B cell (primary cell): ENCODE measurements around the gene ZBED5. TPM values are rescaled to one million over a fixed set of nuclear protein-coding genes. Genes with fewer than 3 reads are reported as not detected.

Source experiments
- ATAC-seq: fragments of 200-7000 bp; cut with Tn5 transposase; one replicate; pipeline ENCODE4 v1.10.0; 2021; ENCODE audit warnings: low read depth, mild to moderate bottlenecking, moderate number of reproducible peaks, moderate library complexity
- CTCF ChIA-PET: fragments of 350-600 bp; sonication (Branson Sonifier 250); formaldehyde crosslinking; loops from one replicate; lab custom pipeline; 2021; ENCODE audit warnings: antibody characterized with exemption, inconsistent platforms; lab: Charles Lee
- POLR2A ChIA-PET: fragments of 350-600 bp; sonication (Branson Sonifier 250); formaldehyde crosslinking; loops from one replicate; lab custom pipeline; 2021; ENCODE audit warnings: antibody characterized with exemption; lab: Charles Lee
- DNase-seq: peaks from one replicate; pipeline ENCODE4 v3.0.0; 2013
- H2AFZ ChIP-seq: 2 replicates; pipeline ENCODE4 v1.6.1; 2012; ENCODE audit warnings: mild to moderate bottlenecking, low read depth, low read length; ENCODE audit not compliant: insufficient read depth, poor library complexity, severe bottlenecking
- H3K27ac ChIP-seq, 2 donors: 1 replicate in 1 of 2; 2 replicates in 1 of 2; pipeline ENCODE4 v1.5.1; 2012 to 2013; ENCODE audit warnings: low read length in 2 of 2, mild to moderate bottlenecking in 2 of 2, moderate library complexity in 1 of 2
- H3K27me3 ChIP-seq, 4 experiments: fragments of 200-600 bp in 1 of 4; sonication (generic) in 1 of 4; replicated peaks in 1 of 4; 1 replicate in 2 of 4; 2 replicates in 2 of 4; pipeline versions ENCODE4 v1.6.1 to v1.7.0; 2013 to 2016; ENCODE audit warnings: low read length in 3 of 4, mild to moderate bottlenecking in 2 of 4, mixed read lengths in 1 of 4, moderate library complexity in 1 of 4; ENCODE audit not compliant: insufficient read depth in 4 of 4, control insufficient read depth in 3 of 4; ENCODE audit errors: control extremely low read depth in 1 of 4
- H3K36me3 ChIP-seq, 2 experiments: replicated peaks in 1 of 2; 1 replicate in 1 of 2; 2 replicates in 1 of 2; pipeline versions ENCODE4 v1.6.1 to v1.7.1; 2013; ENCODE audit warnings: low read length in 1 of 2; ENCODE audit not compliant: insufficient read depth in 2 of 2, control insufficient read depth in 1 of 2; ENCODE audit errors: control extremely low read depth in 1 of 2, extremely low read depth in 1 of 2
- H3K4me1 ChIP-seq, 2 donors: fragments of 200-600 bp in 1 of 2; sonication (generic) in 1 of 2; 1 replicate in 1 of 2; 2 replicates in 1 of 2; pipeline versions ENCODE4 v1.5.1 to v1.6.1; 2013 to 2017; ENCODE audit warnings: low read length in 2 of 2; ENCODE audit not compliant: control insufficient read depth in 2 of 2, insufficient read depth in 2 of 2
- H3K4me2 ChIP-seq: replicated peaks from 2 replicates; pipeline ENCODE3; 2012; ENCODE audit warnings: mild to moderate bottlenecking, low read depth, low read length; ENCODE audit not compliant: poor library complexity, severe bottlenecking
- H3K4me3 ChIP-seq, 5 experiments: fragments of 200-600 bp in 1 of 5; sonication (generic) in 1 of 5; 1 replicate in 3 of 5; 2 replicates in 2 of 5; pipeline versions ENCODE4 v1.5.1 to v1.7.0; 2011 to 2016; ENCODE audit warnings: low read length in 4 of 5, mild to moderate bottlenecking in 4 of 5, low read depth in 2 of 5, control low read depth in 1 of 5, moderate library complexity in 1 of 5; ENCODE audit not compliant: insufficient read depth in 1 of 5; ENCODE audit errors: control extremely low read depth in 1 of 5, extremely low read depth in 1 of 5
- H3K79me2 ChIP-seq: fragments of 200-600 bp; sonication (generic); one replicate; pipeline ENCODE4 v1.6.0; 2016; ENCODE audit warnings: low read length; ENCODE audit not compliant: control insufficient read depth, insufficient read depth
- H3K9ac ChIP-seq: fragments of 200-600 bp; sonication (generic); 2 replicates; pipeline ENCODE4 v1.6.1; 2017; ENCODE audit warnings: mild to moderate bottlenecking, low read length, moderate library complexity
- H3K9me3 ChIP-seq, 3 donors: one replicate each; pipeline versions ENCODE4 v1.6.1 to v1.7.1; 2013; ENCODE audit warnings: low read length in 2 of 3; ENCODE audit not compliant: control insufficient read depth in 2 of 3, insufficient read depth in 1 of 3; ENCODE audit errors: control extremely low read depth in 1 of 3
- H4K20me1 ChIP-seq: 2 replicates; pipeline ENCODE4 v1.6.0; 2012; ENCODE audit warnings: mild to moderate bottlenecking, low read length; ENCODE audit not compliant: insufficient read depth, control insufficient read depth, poor library complexity, severe bottlenecking
- H3K27ac Mint-ChIP-seq: one replicate; pipeline ENCODE4 v1.8.0; 2021; ENCODE audit warnings: mixed read lengths
- H3K27me3 Mint-ChIP-seq: one replicate; pipeline ENCODE4 v1.8.0; 2021; ENCODE audit warnings: mixed read lengths
- H3K4me1 Mint-ChIP-seq: one replicate; pipeline ENCODE4 v1.8.0; 2021; ENCODE audit warnings: mixed read lengths
- H3K4me3 Mint-ChIP-seq: one replicate; pipeline ENCODE4 v1.8.0; 2021; ENCODE audit warnings: mixed read lengths
- H3K9me3 Mint-ChIP-seq: one replicate; pipeline ENCODE4 v1.8.0; 2022; ENCODE audit warnings: mixed read lengths; ENCODE audit not compliant: insufficient read depth
- EZH2 ChIP-seq: IDR thresholded peaks from 2 replicates; pipeline ENCODE4 v1.6.1; 2012; ENCODE audit warnings: borderline replicate concordance, low read depth, mild to moderate bottlenecking, moderate library complexity, low read length; ENCODE audit not compliant: insufficient read depth, poor library complexity, severe bottlenecking
- WGBS: methylation state at CpG from one replicate; pipeline ENCODE4 v1.1.5; 2013; ENCODE audit warnings: missing lambda C conversion rate; ENCODE audit not compliant: insufficient coverage; 5-methylcytosine and 5-hydroxymethylcytosine counted together
- intact Hi-C: fragments of 100-400 bp; cut with micrococcal nuclease; formaldehyde crosslinking; loops from one replicate; pipeline ENCODE4 v1.10.0; 2022
- polyA plus RNA-seq: library from polyadenylated mRNA; depleted of rRNA; stranded (reverse); fragments of >200 nt; gene quantifications from 2 replicates; pipeline ENCODE4 v1.2.3, GENCODE V29; 2012
- total RNA-seq, 2 donors: library from RNA; stranded (reverse); fragments of 120-200 nt in 1 of 2; gene quantifications; 1 replicate in 1 of 2; 2 replicates in 1 of 2; pipeline versions ENCODE4 v1.2.3 to v1.2.4, GENCODE V29; 2013 to 2022
- TF ChIP-seq, protein P1 (sequence below): fragments of 200-600 bp; IDR thresholded peaks from one replicate; pipeline ENCODE4 v1.8.0; 2022; ENCODE audit warnings: antibody characterized with exemption, mild to moderate bottlenecking

The ZBED5 gene
- total and polyA plus RNA-seq, 2 donors (not counting 1 experiment from before 2014, with no cell fraction given), result 66.6 to 178 TPM

GRCh38 chr11:10805741-10806140 lies 52.1 kb downstream of the ZBED5 start:
- TF ChIP-seq, protein P1, sequence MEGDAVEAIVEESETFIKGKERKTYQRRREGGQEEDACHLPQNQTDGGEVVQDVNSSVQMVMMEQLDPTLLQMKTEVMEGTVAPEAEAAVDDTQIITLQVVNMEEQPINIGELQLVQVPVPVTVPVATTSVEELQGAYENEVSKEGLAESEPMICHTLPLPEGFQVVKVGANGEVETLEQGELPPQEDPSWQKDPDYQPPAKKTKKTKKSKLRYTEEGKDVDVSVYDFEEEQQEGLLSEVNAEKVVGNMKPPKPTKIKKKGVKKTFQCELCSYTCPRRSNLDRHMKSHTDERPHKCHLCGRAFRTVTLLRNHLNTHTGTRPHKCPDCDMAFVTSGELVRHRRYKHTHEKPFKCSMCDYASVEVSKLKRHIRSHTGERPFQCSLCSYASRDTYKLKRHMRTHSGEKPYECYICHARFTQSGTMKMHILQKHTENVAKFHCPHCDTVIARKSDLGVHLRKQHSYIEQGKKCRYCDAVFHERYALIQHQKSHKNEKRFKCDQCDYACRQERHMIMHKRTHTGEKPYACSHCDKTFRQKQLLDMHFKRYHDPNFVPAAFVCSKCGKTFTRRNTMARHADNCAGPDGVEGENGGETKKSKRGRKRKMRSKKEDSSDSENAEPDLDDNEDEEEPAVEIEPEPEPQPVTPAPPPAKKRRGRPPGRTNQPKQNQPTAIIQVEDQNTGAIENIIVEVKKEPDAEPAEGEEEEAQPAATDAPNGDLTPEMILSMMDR, result no peak
- no peak for TF ChIP-seq EZH2
- H3K36me3 ChIP-seq, result peaks cover 15 to 64% of the 10 kb centered on the region in 2 experiments
- Mint-ChIP-seq H3K27me3 (no peaks in the 10 kb centered on the region), H3K4me1 (peaks cover 45% of the 10 kb centered on the region), H3K4me3 (peak overlapping the region; percentile 45), H3K9me3 (no peaks in the 10 kb centered on the region), H3K27ac (peak overlapping the region; percentile 82)
- 98% methylated on average over 8 of the region's 8 CpGs for WGBS
- ChIA-PET POLR2A (interaction anchor here (1.2 kb wide), 1 partner anchor 13 kb away, joined by 3 read pairs; no protein-coding TSS in a partner anchor), CTCF (interaction anchor here (2.3 kb wide), 1 partner anchor 13 kb away, joined by 11 read pairs; no protein-coding TSS in a partner anchor)
- H3K79me2 ChIP-seq, result peaks cover 55% of the 10 kb centered on the region
- no peak overlapping the region for H2AFZ ChIP-seq
- DNase-seq, result no peak
- peaks cover 33% of the 10 kb centered on the region for H4K20me1 ChIP-seq
- H3K9ac ChIP-seq, result peak overlapping the region; percentile 2
- peak overlapping the region; percentile 94 for H3K4me2 ChIP-seq
- no peak overlapping the region for H3K27ac ChIP-seq
- H3K27me3 ChIP-seq, result no peaks in the 10 kb centered on the region
- intact Hi-C loops, result loop anchor here (5.0 kb wide), 2 partner anchors 127 to 1037 kb away; partner anchors contain the start of gene USP47
- no peak for ATAC-seq
- H3K4me1 ChIP-seq, result peaks cover 24 to 26% of the 10 kb centered on the region in 2 donors
- no peak overlapping the region for H3K4me3 ChIP-seq
- H3K9me3 ChIP-seq, result no peaks in the 10 kb centered on the region

- no peak overlapping the region for H3K9ac ChIP-seq
- no peak for TF ChIP-seq EZH2
- TF ChIP-seq, protein P1, result no peak
- H3K27ac Mint-ChIP-seq, result no peak overlapping the region
- H3K27me3 ChIP-seq, result no peaks in the 10 kb centered on the region
- 75% methylated on average over 2 of the region's 6 CpGs for WGBS
- no peak for DNase-seq
- peaks cover 38% of the 10 kb centered on the region for H3K4me1 Mint-ChIP-seq
- peaks cover 19 to 21% of the 10 kb centered on the region in 2 donors for H3K4me1 ChIP-seq
- no peak overlapping the region for H3K4me3 ChIP-seq
- H2AFZ ChIP-seq, result no peak overlapping the region
- ChIA-PET CTCF (interaction anchor here (1.1 to 5.4 kb wide), 3 partner anchors 11 to 220 kb away, joined by 3 to 39 read pairs (median 3); no protein-coding TSS in a partner anchor), POLR2A (no interaction called here)
- H3K9me3 Mint-ChIP-seq, result no peaks in the 10 kb centered on the region
- H3K36me3 ChIP-seq, result peaks cover 17 to 84% of the 10 kb centered on the region in 2 experiments
- peaks cover 50% of the 10 kb centered on the region for H3K79me2 ChIP-seq
- H4K20me1 ChIP-seq, result peaks cover 41% of the 10 kb centered on the region
- no peaks in the 10 kb centered on the region for H3K27me3 Mint-ChIP-seq
- no peak overlapping the region for H3K4me3 Mint-ChIP-seq
- no peaks in the 10 kb centered on the region for H3K9me3 ChIP-seq
- intact Hi-C loops, result no loop called here
- ATAC-seq, result no peak
- no peak overlapping the region for H3K4me2 ChIP-seq
- no peak overlapping the region for H3K27ac ChIP-seq
Measured at GRCh38 chr11:10803676-10804075, 54.2 kb downstream of the ZBED5 start.
